K562 (cell line): ENCODE results near the gene MAP3K6. TPM values are rescaled to one million over a fixed set of nuclear protein-coding genes. Genes with fewer than 3 reads are reported as not detected.

Experiments
- ATF2 ChIP-seq: sonication (generic); formaldehyde crosslinking; IDR thresholded peaks from 2 replicates; pipeline ENCODE4 v1.8.1; 2022; ENCODE audit warnings: missing genetic modification reagents
- BACH1 ChIP-seq: fragments of 200-800 bp; sonication (Bioruptor generic); IDR thresholded peaks from 2 replicates; pipeline ENCODE4 v1.6.1; 2016; ENCODE audit warnings: missing genetic modification characterization, missing compliant biosample characterization
- EGR1 ChIP-seq: fragments of 450-650 bp; conservative IDR thresholded peaks from 2 replicates; pipeline ENCODE4 v1.6.1; 2017; ENCODE audit warnings: mild to moderate bottlenecking
- FOXA3 ChIP-seq, 2 experiments: fragments of 450-650 bp in 1 of 2; sonication (generic) in 1 of 2; formaldehyde crosslinking; IDR thresholded peaks in 1 of 2; conservative IDR thresholded peaks in 1 of 2; 2 replicates each; pipeline versions ENCODE4 v1.4.0 to v1.8.0; 2020 to 2022; ENCODE audit warnings: mild to moderate bottlenecking in 2 of 2, missing genetic modification reagents in 1 of 2
- GATA2 ChIP-seq: sonication (generic); formaldehyde crosslinking; IDR thresholded peaks from 2 replicates; pipeline ENCODE4 v1.4.0; 2020; ENCODE audit warnings: mild to moderate bottlenecking, missing genetic modification reagents
- HMGN3 ChIP-seq: IDR thresholded peaks from 2 replicates; pipeline ENCODE4 v1.6.1; 2011; ENCODE audit warnings: borderline replicate concordance, low read depth, mild to moderate bottlenecking, mixed read lengths, low read length; ENCODE audit not compliant: insufficient read length; ENCODE audit errors: extremely low read depth
- KHSRP ChIP-seq: fragments of 450-650 bp; IDR thresholded peaks from 2 replicates; pipeline ENCODE4 v1.6.1; 2017
- NFRKB ChIP-seq: fragments of 450-650 bp; IDR thresholded peaks from 2 replicates; pipeline ENCODE4 v1.6.1; 2016; ENCODE audit warnings: low read depth
- NFYB ChIP-seq: IDR thresholded peaks from 2 replicates; pipeline ENCODE4 v1.6.1; 2011; ENCODE audit warnings: mild to moderate bottlenecking, moderate library complexity; ENCODE audit not compliant: insufficient read length; ENCODE audit errors: extremely low read depth
- RBM22 ChIP-seq: fragments of 200-400 bp; formaldehyde crosslinking; IDR thresholded peaks from 2 replicates; pipeline ENCODE4 v1.6.1; 2018; ENCODE audit warnings: low read length, low read depth; ENCODE audit not compliant: poor library complexity, severe bottlenecking
- RBM25 ChIP-seq: fragments of 200-400 bp; formaldehyde crosslinking; IDR thresholded peaks from 2 replicates; pipeline ENCODE4 v1.6.1; 2018; ENCODE audit warnings: low read length, low read depth, moderate library complexity; ENCODE audit not compliant: severe bottlenecking
- SREBF2 ChIP-seq: sonication (generic); formaldehyde crosslinking; IDR thresholded peaks from 2 replicates; pipeline ENCODE4 v1.4.0; 2020; ENCODE audit warnings: mild to moderate bottlenecking, missing genetic modification reagents
- SRSF1 ChIP-seq: fragments of 200-400 bp; formaldehyde crosslinking; IDR thresholded peaks from 2 replicates; pipeline ENCODE4 v1.6.1; 2017; ENCODE audit warnings: mild to moderate bottlenecking, low read depth, low read length, moderate library complexity
- TEAD2 ChIP-seq: fragments of 450-650 bp; IDR thresholded peaks from 2 replicates; pipeline ENCODE4 v1.6.1; 2016; ENCODE audit warnings: missing genetic modification characterization, control low read depth, missing compliant biosample characterization
- ZBTB12 ChIP-seq: fragments of 250-450 bp; sonication (Bioruptor Pico); IDR thresholded peaks from 2 replicates; pipeline ENCODE4 v1.4.0; 2020
- ZFP1 ChIP-seq: fragments of 450-650 bp; formaldehyde crosslinking; IDR thresholded peaks from 2 replicates; pipeline ENCODE4 v1.4.0; 2020; ENCODE audit warnings: mild to moderate bottlenecking, mixed read lengths
- ZFX ChIP-seq: sonication (generic); formaldehyde crosslinking; IDR thresholded peaks from 2 replicates; pipeline ENCODE4 v1.8.0; 2022; ENCODE audit warnings: mild to moderate bottlenecking, missing genetic modification reagents, moderate library complexity
- ZNF121 ChIP-seq: sonication (generic); formaldehyde crosslinking; conservative IDR thresholded peaks from 2 replicates; pipeline ENCODE4 v1.8.0; 2022; ENCODE audit warnings: missing genetic modification reagents
- ZNF143 ChIP-seq: sonication (generic); formaldehyde crosslinking; IDR thresholded peaks from 2 replicates; pipeline ENCODE4 v1.9.0; 2022; ENCODE audit warnings: mild to moderate bottlenecking, missing genetic modification reagents
- ZNF655 ChIP-seq: fragments of 250-450 bp; sonication (Bioruptor Pico); IDR thresholded peaks from 2 replicates; pipeline ENCODE4 v1.5.0; 2021
- ZNF717 ChIP-seq: fragments of 250-450 bp; sonication (Bioruptor Pico); IDR thresholded peaks from 2 replicates; pipeline ENCODE4 v1.5.0; 2021
- ZNF785 ChIP-seq: fragments of 250-450 bp; sonication (Bioruptor Pico); IDR thresholded peaks from 2 replicates; pipeline ENCODE4 v1.4.0; 2020; ENCODE audit warnings: mild to moderate bottlenecking
- polyA plus RNA-seq, 8 experiments: library from polyadenylated mRNA; depleted of rRNA in 4 of 8; stranded (reverse) in 5 of 8; unstranded in 3 of 8; fragments of >200 nt; fragmentation: Nextera tagmentation in 2 of 8; fragmentation: Illumina TruSeq in 1 of 8; extraction: Ambion mirVana in 2 of 8; extraction: Trizol in 1 of 8; gene quantifications; 2 replicates each; pipeline versions ENCODE4 v1.2.1 to v1.2.3, GENCODE V29; 2011 to 2014; ENCODE audit warnings: inconsistent platforms in 1 of 8, missing spikeins in 1 of 8
- total RNA-seq, 7 experiments: library from RNA; depleted of rRNA in 6 of 7; stranded (reverse); fragments of >200 nt in 6 of 7; fragmentation: Illumina TruSeq in 2 of 7; extraction: Trizol in 2 of 7; gene quantifications; 2 replicates each; pipeline versions ENCODE4 v1.2.1 to v1.2.3, GENCODE V29; 2011 to 2021; ENCODE audit warnings: low replicate concordance in 1 of 7
- TF ChIP-seq, protein P1 (sequence below): fragments of 200-800 bp; sonication (Bioruptor generic); IDR thresholded peaks from 2 replicates; pipeline ENCODE4 v1.6.1; 2017; ENCODE audit warnings: missing genetic modification characterization, missing compliant biosample characterization
- TF ChIP-seq, protein P2 (sequence below): fragments of 250-450 bp; sonication (Bioruptor Pico); IDR thresholded peaks from 2 replicates; pipeline ENCODE4 v1.6.1; 2021; ENCODE audit warnings: mild to moderate bottlenecking

MAP3K6 gene
- total and polyA plus RNA-seq, 9 of the 15 experiments (the other 6 are each of a cell fraction or from before 2014, with no cell fraction given): 0.99 to 21.9 (median 7.0) TPM

GRCh38 chr1:27391511-27392095, 24.8 kb upstream of the MAP3K6 start (continued):
- no peak for TF ChIP-seq ZNF717 (CRISPR knock-in tag)
- no peak for TF ChIP-seq SREBF2 (CRISPR knock-in tag)
- no peak for TF ChIP-seq ZNF785
- TF ChIP-seq ZNF121: no peak
- no peak for TF ChIP-seq EGR1
- TF ChIP-seq ATF2: no peak
- TF ChIP-seq BACH1 (tag): no peak
- TF ChIP-seq GATA2 (CRISPR knock-in tag): no peak
- TF ChIP-seq ZBTB12 (CRISPR knock-in tag): 0 out of 2 replicates have a peak, but pooled peaks have one; percentile 29
- no peak for TF ChIP-seq HMGN3
- peak in 1 of 2 experiments; percentile 20; a peak in 1 of 4 replicates for TF ChIP-seq FOXA3 (CRISPR knock-in tag; conservative IDR thresholded peaks at IDR 0.05 in 1 of 2, IDR thresholded peaks at IDR 0.05 in 1 of 2)
- TF ChIP-seq ZNF655 (CRISPR knock-in tag): no peak
- no peak for TF ChIP-seq TEAD2 (tag)
- peak; percentile 48; the same call in 1 of the 2 replicates for TF ChIP-seq ZNF143 (CRISPR knock-in tag)
- no peak for TF ChIP-seq SRSF1
- no peak for TF ChIP-seq RBM22
- no peak for TF ChIP-seq NFRKB
- TF ChIP-seq, protein P1, sequence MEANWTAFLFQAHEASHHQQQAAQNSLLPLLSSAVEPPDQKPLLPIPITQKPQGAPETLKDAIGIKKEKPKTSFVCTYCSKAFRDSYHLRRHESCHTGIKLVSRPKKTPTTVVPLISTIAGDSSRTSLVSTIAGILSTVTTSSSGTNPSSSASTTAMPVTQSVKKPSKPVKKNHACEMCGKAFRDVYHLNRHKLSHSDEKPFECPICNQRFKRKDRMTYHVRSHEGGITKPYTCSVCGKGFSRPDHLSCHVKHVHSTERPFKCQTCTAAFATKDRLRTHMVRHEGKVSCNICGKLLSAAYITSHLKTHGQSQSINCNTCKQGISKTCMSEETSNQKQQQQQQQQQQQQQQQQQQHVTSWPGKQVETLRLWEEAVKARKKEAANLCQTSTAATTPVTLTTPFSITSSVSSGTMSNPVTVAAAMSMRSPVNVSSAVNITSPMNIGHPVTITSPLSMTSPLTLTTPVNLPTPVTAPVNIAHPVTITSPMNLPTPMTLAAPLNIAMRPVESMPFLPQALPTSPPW: no peak
- TF ChIP-seq, protein P2, sequence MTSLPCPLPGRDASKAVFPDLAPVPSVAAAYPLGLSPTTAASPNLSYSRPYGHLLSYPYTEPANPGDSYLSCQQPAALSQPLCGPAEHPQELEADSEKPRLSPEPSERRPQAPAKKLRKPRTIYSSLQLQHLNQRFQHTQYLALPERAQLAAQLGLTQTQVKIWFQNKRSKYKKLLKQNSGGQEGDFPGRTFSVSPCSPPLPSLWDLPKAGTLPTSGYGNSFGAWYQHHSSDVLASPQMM (CRISPR knock-in tag): no peak
- no peak for TF ChIP-seq NFYB
- no peak for TF ChIP-seq KHSRP
- TF ChIP-seq ZFP1: no peak
- TF ChIP-seq ZFX (CRISPR knock-in tag): no peak
- no peak for TF ChIP-seq RBM25
